Measurements from ENCODE around the gene TPP2. TPM values are rescaled to one million over a fixed set of nuclear protein-coding genes. Genes with fewer than 3 reads are reported as not detected.

Gene TPP2
- total RNA-seq, 1 donor from 2014 or later: 84.6 TPM

DNA sequence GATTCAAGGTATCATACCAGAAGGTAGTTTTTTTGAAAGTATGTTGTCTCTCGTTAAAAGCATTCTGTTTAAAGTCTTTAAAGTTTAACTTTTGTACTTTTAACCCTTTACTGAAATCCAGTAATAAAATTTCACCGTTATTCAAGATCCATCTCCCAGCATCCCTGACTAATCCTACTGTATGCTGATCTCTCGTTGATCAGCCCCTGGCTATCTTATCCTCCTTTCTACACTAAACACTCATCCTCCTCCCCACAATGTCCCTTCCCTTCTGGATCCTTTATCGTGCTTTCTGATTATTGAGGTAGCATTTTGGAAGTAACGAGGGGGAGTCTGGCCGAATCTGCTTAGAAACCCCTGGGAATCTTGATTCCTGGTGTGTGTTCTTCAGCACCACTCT, 1.3 kb downstream of the TPP2 start:
- Mint-ChIP-seq H3K4me1 (ENCODE audit: low read depth, unreplicated experiment) (peaks cover 29% of the 10 kb centered on the region), H3K9me3 (ENCODE audit: unreplicated experiment) (peaks cover 9% of the 10 kb centered on the region), H3K27ac (ENCODE audit: unreplicated experiment) (peak overlapping the region; percentile 73), H3K4me3 (ENCODE audit: unreplicated experiment) (peak overlapping the region; percentile 98), H3K36me3 (ENCODE audit: unreplicated experiment) (no peaks in the 10 kb centered on the region), H3K27me3 (ENCODE audit: unreplicated experiment) (peaks cover 5% of the 10 kb centered on the region)
- DNase-seq: no peak
- TF ChIP-seq, protein P1, sequence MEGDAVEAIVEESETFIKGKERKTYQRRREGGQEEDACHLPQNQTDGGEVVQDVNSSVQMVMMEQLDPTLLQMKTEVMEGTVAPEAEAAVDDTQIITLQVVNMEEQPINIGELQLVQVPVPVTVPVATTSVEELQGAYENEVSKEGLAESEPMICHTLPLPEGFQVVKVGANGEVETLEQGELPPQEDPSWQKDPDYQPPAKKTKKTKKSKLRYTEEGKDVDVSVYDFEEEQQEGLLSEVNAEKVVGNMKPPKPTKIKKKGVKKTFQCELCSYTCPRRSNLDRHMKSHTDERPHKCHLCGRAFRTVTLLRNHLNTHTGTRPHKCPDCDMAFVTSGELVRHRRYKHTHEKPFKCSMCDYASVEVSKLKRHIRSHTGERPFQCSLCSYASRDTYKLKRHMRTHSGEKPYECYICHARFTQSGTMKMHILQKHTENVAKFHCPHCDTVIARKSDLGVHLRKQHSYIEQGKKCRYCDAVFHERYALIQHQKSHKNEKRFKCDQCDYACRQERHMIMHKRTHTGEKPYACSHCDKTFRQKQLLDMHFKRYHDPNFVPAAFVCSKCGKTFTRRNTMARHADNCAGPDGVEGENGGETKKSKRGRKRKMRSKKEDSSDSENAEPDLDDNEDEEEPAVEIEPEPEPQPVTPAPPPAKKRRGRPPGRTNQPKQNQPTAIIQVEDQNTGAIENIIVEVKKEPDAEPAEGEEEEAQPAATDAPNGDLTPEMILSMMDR (IDR thresholded peaks at IDR 0.05; ENCODE audit: partially characterized antibody, unreplicated experiment): no peak

- peak overlapping the region; percentile 98 for H3K4me3 Mint-ChIP-seq (ENCODE audit: unreplicated experiment)
- H3K27ac Mint-ChIP-seq (ENCODE audit: unreplicated experiment): peak overlapping the region; percentile 45
- H3K27me3 Mint-ChIP-seq (ENCODE audit: unreplicated experiment): peaks cover 5% of the 10 kb centered on the region
- TF ChIP-seq, protein P1 (IDR thresholded peaks at IDR 0.05; ENCODE audit: partially characterized antibody, unreplicated experiment): no peak
- H3K4me1 Mint-ChIP-seq (ENCODE audit: low read depth, unreplicated experiment): peaks cover 28% of the 10 kb centered on the region
- H3K36me3 Mint-ChIP-seq (ENCODE audit: unreplicated experiment): no peaks in the 10 kb centered on the region
- no peak for DNase-seq
- H3K9me3 Mint-ChIP-seq (ENCODE audit: unreplicated experiment): peaks cover 9% of the 10 kb centered on the region
Observed at GRCh38 chr13:102599426-102600012, 2.7 kb downstream of the TPP2 start.

- no peak overlapping the region for H3K4me3 Mint-ChIP-seq (ENCODE audit: unreplicated experiment)
- no peak for DNase-seq
- TF ChIP-seq, protein P1 (IDR thresholded peaks at IDR 0.05; ENCODE audit: partially characterized antibody, unreplicated experiment): no peak
- no peak overlapping the region for H3K27ac Mint-ChIP-seq (ENCODE audit: unreplicated experiment)
- peaks cover 4% of the 10 kb centered on the region for H3K36me3 Mint-ChIP-seq (ENCODE audit: unreplicated experiment)
- no peaks in the 10 kb centered on the region for H3K9me3 Mint-ChIP-seq (ENCODE audit: unreplicated experiment)
- peaks cover 7% of the 10 kb centered on the region for H3K4me1 Mint-ChIP-seq (ENCODE audit: low read depth, unreplicated experiment)
- H3K27me3 Mint-ChIP-seq (ENCODE audit: unreplicated experiment): no peaks in the 10 kb centered on the region
Observed at GRCh38 chr13:102606537-102607309, 9.9 kb downstream of the TPP2 start.

- Mint-ChIP-seq H3K4me1 (ENCODE audit: low read depth, unreplicated experiment) (no peaks in the 10 kb centered on the region), H3K36me3 (ENCODE audit: unreplicated experiment) (peaks cover 4% of the 10 kb centered on the region), H3K4me3 (ENCODE audit: unreplicated experiment) (no peak overlapping the region), H3K27me3 (ENCODE audit: unreplicated experiment) (no peaks in the 10 kb centered on the region), H3K9me3 (ENCODE audit: unreplicated experiment) (no peaks in the 10 kb centered on the region), H3K27ac (ENCODE audit: unreplicated experiment) (no peak overlapping the region)
- TF ChIP-seq, protein P1 (IDR thresholded peaks at IDR 0.05; ENCODE audit: partially characterized antibody, unreplicated experiment): no peak
- DNase-seq: no peak
Observed at GRCh38 chr13:102608974-102609373, 12.2 kb downstream of the TPP2 start.

- H3K27ac Mint-ChIP-seq (ENCODE audit: unreplicated experiment): no peak overlapping the region
- no peaks in the 10 kb centered on the region for H3K27me3 Mint-ChIP-seq (ENCODE audit: unreplicated experiment)
- H3K4me3 Mint-ChIP-seq (ENCODE audit: unreplicated experiment): no peak overlapping the region
- no peaks in the 10 kb centered on the region for H3K4me1 Mint-ChIP-seq (ENCODE audit: low read depth, unreplicated experiment)
- no peaks in the 10 kb centered on the region for H3K9me3 Mint-ChIP-seq (ENCODE audit: unreplicated experiment)
- TF ChIP-seq, protein P1 (IDR thresholded peaks at IDR 0.05; ENCODE audit: partially characterized antibody, unreplicated experiment): no peak
- DNase-seq: no peak
- peaks cover 4% of the 10 kb centered on the region for H3K36me3 Mint-ChIP-seq (ENCODE audit: unreplicated experiment)
Observed at GRCh38 chr13:102609696-102610095, 12.9 kb downstream of the TPP2 start.
